Measurements from ENCODE around the gene NAT16. TPM values are rescaled to one million over a fixed set of nuclear protein-coding genes. Genes with fewer than 3 reads are reported as not detected.

Gene NAT16
- total and polyA plus RNA-seq, 2 experiments from 2014 or later = 0.21 to 0.31 TPM

DNA sequence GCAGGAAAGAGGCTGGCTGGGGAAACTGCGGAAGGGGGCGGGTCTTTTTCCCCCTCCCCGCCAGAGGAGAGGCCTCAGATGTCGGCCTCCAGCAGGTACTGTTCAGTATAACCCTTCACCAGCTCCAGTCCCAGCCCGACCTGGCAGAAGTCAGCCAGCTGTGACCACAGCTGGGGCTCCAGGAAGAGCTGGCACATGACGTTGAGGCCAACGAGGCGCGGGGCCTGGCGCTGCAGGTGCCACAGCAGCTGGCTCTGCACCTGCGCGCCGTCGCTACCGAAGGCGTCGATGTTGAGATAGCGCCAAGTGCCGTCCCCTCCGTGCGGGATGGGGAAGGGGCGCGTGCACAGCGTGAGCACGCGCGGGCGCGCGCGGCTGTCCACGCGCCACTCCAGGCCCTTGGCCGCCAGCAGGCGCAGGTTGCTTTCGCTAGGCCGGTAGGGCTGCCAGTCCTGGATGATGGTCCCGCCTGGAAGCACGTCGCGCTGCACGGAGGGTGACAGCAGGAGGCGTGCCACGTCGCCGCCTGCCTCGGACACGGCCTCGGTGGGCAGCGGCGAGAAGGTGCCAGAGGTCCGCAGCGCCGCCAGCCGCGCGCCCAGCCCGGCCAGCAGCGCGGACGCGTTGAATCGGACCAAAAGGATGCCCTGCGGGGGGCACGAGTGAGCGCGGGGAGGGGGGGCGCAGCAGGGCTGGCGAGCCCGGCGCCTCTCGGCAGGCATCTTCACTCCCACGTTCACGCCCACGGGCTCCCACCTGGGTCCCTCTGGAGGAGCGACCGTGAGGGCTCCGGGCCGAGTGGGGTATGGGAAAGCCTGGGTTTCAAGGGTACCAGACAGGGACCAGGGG, 7.9 kb downstream of the NAT16 start (continued):
- no peak for TF ChIP-seq ZNF114 (CRISPR knock-in tag; IDR thresholded peaks at IDR 0.05)
- no peak for TF ChIP-seq CTCF (conservative IDR thresholded peaks at IDR 0.05; ENCODE audit: low read depth in 2 of 2)
- TF ChIP-seq STAT1 (IDR thresholded peaks at IDR 0.05; ENCODE audit: unreplicated experiment) = no peak
- TF ChIP-seq POLR2AphosphoS5 (IDR thresholded peaks at IDR 0.05; ENCODE audit: low read depth) = no peak; the same call in 1 of the 2 replicates
- TF ChIP-seq JUNB (IDR thresholded peaks at IDR 0.05; ENCODE audit: unreplicated experiment) = no peak
- TF ChIP-seq EZH2phosphoT487 (IDR thresholded peaks at IDR 0.05; ENCODE audit: unreplicated experiment) = peak; percentile 43

- peaks cover 55% of the 10 kb centered on the region for H3K4me1 ChIP-seq (ENCODE audit: insufficient read depth)
- Mint-ChIP-seq H3K4me3 (peak overlapping the region; percentile 60), H3K36me3 (ENCODE audit: low read depth) (no peaks in the 10 kb centered on the region; the same call in 2 of the 3 replicates), H3K27me3 (ENCODE audit: insufficient read depth, low read depth, poor library complexity) (peaks cover 98% of the 10 kb centered on the region), H3K9me3 (peaks cover 4% of the 10 kb centered on the region; the same call in 2 of the 3 replicates), H3K4me1 (peaks cover 58% of the 10 kb centered on the region), H3K27ac (no peak overlapping the region)
- no peak overlapping the region for H3K27ac ChIP-seq (ENCODE audit: low read depth)
- no peaks in the 10 kb centered on the region for H3K36me3 ChIP-seq (ENCODE audit: insufficient read depth)
- H3K9me2 ChIP-seq (ENCODE audit: insufficient read depth) = no peaks in the 10 kb centered on the region
- TF ChIP-seq ZNF462 (CRISPR knock-in tag; IDR thresholded peaks at IDR 0.05) = no peak
- TF ChIP-seq CTCF (conservative IDR thresholded peaks at IDR 0.05; ENCODE audit: low read depth in 2 of 2) = peak in 1 of 2 experiments; percentile 25; a peak in 1 of 4 replicates
- no peak for TF ChIP-seq CREB1 (CRISPR knock-in tag; IDR thresholded peaks at IDR 0.05; ENCODE audit: low read depth)
- TF ChIP-seq EZH2phosphoT487 (IDR thresholded peaks at IDR 0.05; ENCODE audit: unreplicated experiment) = no peak
- peak; percentile 63 for TF ChIP-seq EZH2 (IDR thresholded peaks at IDR 0.05; ENCODE audit: low read depth, unreplicated experiment)
- no peak for TF ChIP-seq NANOG (IDR thresholded peaks at IDR 0.05; ENCODE audit: borderline replicate concordance)
- peak overlapping the region; percentile 64 for H3K4me3 ChIP-seq
- H4K20me1 ChIP-seq (replicated peaks; ENCODE audit: insufficient read depth) = peaks cover 3% of the 10 kb centered on the region; the same call in 1 of the 2 replicates
- peaks cover 20% of the 10 kb centered on the region for H3F3A ChIP-seq (replicated peaks; ENCODE audit: low read depth)
- H3K79me2 ChIP-seq (replicated peaks; ENCODE audit: insufficient read depth) = no peaks in the 10 kb centered on the region
- H3K4me2 ChIP-seq = peak overlapping the region; percentile 98
- DNase-seq (ENCODE audit: low spot score) (no peak), ATAC-seq (no peak)
- H2AFZ ChIP-seq = 0 out of 2 replicates have a peak overlapping the region, but pooled peaks have one; percentile 23
- H3K27me3 ChIP-seq (ENCODE audit: insufficient read depth) = peaks cover 97% of the 10 kb centered on the region
Measured at GRCh38 chr7:101171442-101171837, 8.7 kb downstream of the NAT16 start.
